Stimulated activated CD8-positive, alpha-beta memory T cell treated with anti-CD3 and anti-CD28 coated beads, Interleukin-4, amount 100 ng/mL, for 4 hours (primary cell): ENCODE results near the gene CACHD1.

Experiments used
- DNase-seq, 2 donors: peaks; one replicate each; pipeline ENCODE4 v3.0.0-alpha.2; 2020; ENCODE audit warnings: low read depth in 2 of 2, low spot score in 1 of 2

The CACHD1 gene

GRCh38 chr1:64469977-64470664 lies at the start of gene CACHD1:
Gene CACHD1, plus strand, starts transcription at chr1:64470129. Its CDS starts 616 bp downstream, at chr1:64470745.
- DNase-seq, result peak; percentile 23 to 51

- DNase-seq, result no peak
These were observed 48.6 kb upstream of the CACHD1 start for GRCh38 chr1:64421377-64421776.

- DNase-seq, result no peak
These were observed 46.4 kb upstream of the CACHD1 start for GRCh38 chr1:64423526-64423925.

GRCh38 chr1:64424412-64424811 lies 45.5 kb upstream of the CACHD1 start:
- DNase-seq, result no peak

- no peak for DNase-seq
These were observed 44.4 kb upstream of the CACHD1 start for GRCh38 chr1:64425521-64425920.

GRCh38 chr1:64426681-64427080 lies 43.2 kb upstream of the CACHD1 start:
- no peak for DNase-seq

- DNase-seq, result no peak
These were observed 42.0 kb upstream of the CACHD1 start for GRCh38 chr1:64427879-64428278.

GRCh38 chr1:64433308-64433707 lies 36.6 kb upstream of the CACHD1 start:
- no peak for DNase-seq

GRCh38 chr1:64433747-64434146 lies 36.2 kb upstream of the CACHD1 start:
- no peak for DNase-seq

- DNase-seq, result no peak
These were observed 34.9 kb upstream of the CACHD1 start for GRCh38 chr1:64435000-64435399.

GRCh38 chr1:64437453-64437852 lies 32.5 kb upstream of the CACHD1 start:
- DNase-seq, result no peak

GRCh38 chr1:64440183-64440826 lies 29.6 kb upstream of the CACHD1 start:
- no peak for DNase-seq

GRCh38 chr1:64451440-64451839 lies 18.5 kb upstream of the CACHD1 start:
- DNase-seq, result no peak

- DNase-seq, result no peak
These were observed 16.2 kb upstream of the CACHD1 start for GRCh38 chr1:64453688-64454087.

GRCh38 chr1:64458915-64459314 lies 11.0 kb upstream of the CACHD1 start:
- DNase-seq, result no peak

GRCh38 chr1:64459743-64460142 lies 10.2 kb upstream of the CACHD1 start:
- no peak for DNase-seq

- no peak for DNase-seq
These were observed 3.9 kb upstream of the CACHD1 start for GRCh38 chr1:64466033-64466432.

GRCh38 chr1:64469116-64469976 lies 583 bp upstream of the CACHD1 start:
- no peak for DNase-seq

GRCh38 chr1:64470665-64471217 lies 812 bp downstream of the CACHD1 start:
- no peak for DNase-seq

GRCh38 chr1:64471218-64472039 lies 1.5 kb downstream of the CACHD1 start:
- DNase-seq, result no peak

GRCh38 chr1:64472040-64472376 lies 2.1 kb downstream of the CACHD1 start:
- no peak for DNase-seq
